Measurements from ENCODE around the gene TEN1.

TEN1 gene

GRCh38 chr17:75978938-75979704, at the start of gene TEN1, which contains the start of gene ACOX1:
Gene TEN1, plus strand, starts transcription at chr17:75979240. Its CDS starts 6,953 bp downstream, at chr17:75986193.
Gene ACOX1, minus strand, starts transcription at chr17:75979166. Its CDS starts 93 bp downstream, at chr17:75979073.
- TF ChIP-seq GATA3 (IDR thresholded peaks at IDR 0.05; ENCODE audit: low read depth, low read length), result no peak
- no peak for TF ChIP-seq GATA2 (IDR thresholded peaks at IDR 0.05; ENCODE audit: low read depth, low read length)

- no peak for TF ChIP-seq GATA3 (IDR thresholded peaks at IDR 0.05; ENCODE audit: low read depth, low read length)
- TF ChIP-seq GATA2 (IDR thresholded peaks at IDR 0.05; ENCODE audit: low read depth, low read length), result no peak
Measured at GRCh38 chr17:75931062-75931461, 48.0 kb upstream of the TEN1 start.

- TF ChIP-seq GATA3 (IDR thresholded peaks at IDR 0.05; ENCODE audit: low read depth, low read length), result no peak
- no peak for TF ChIP-seq GATA2 (IDR thresholded peaks at IDR 0.05; ENCODE audit: low read depth, low read length)
Measured at GRCh38 chr17:75932852-75933251, 46.2 kb upstream of the TEN1 start.

GRCh38 chr17:75933808-75934207, 45.2 kb upstream of the TEN1 start:
- TF ChIP-seq GATA2 (IDR thresholded peaks at IDR 0.05; ENCODE audit: low read depth, low read length), result no peak
- TF ChIP-seq GATA3 (IDR thresholded peaks at IDR 0.05; ENCODE audit: low read depth, low read length), result no peak

- TF ChIP-seq GATA2 (IDR thresholded peaks at IDR 0.05; ENCODE audit: low read depth, low read length) (no peak), GATA3 (IDR thresholded peaks at IDR 0.05; ENCODE audit: low read depth, low read length) (no peak)
Measured at GRCh38 chr17:75937652-75938051, 41.4 kb upstream of the TEN1 start.

GRCh38 chr17:75940727-75941441, 38.2 kb upstream of the TEN1 start, which contains the start of gene FBF1:
Gene FBF1, minus strand, starts transcription at chr17:75941042. Its CDS starts 2,893 bp downstream, at chr17:75938149.
- TF ChIP-seq GATA3 (IDR thresholded peaks at IDR 0.05; ENCODE audit: low read depth, low read length) (no peak), GATA2 (IDR thresholded peaks at IDR 0.05; ENCODE audit: low read depth, low read length) (no peak)

- TF ChIP-seq GATA2 (IDR thresholded peaks at IDR 0.05; ENCODE audit: low read depth, low read length), result no peak
- no peak for TF ChIP-seq GATA3 (IDR thresholded peaks at IDR 0.05; ENCODE audit: low read depth, low read length)
Measured at GRCh38 chr17:75941442-75941819, 37.6 kb upstream of the TEN1 start.

- no peak for TF ChIP-seq GATA3 (IDR thresholded peaks at IDR 0.05; ENCODE audit: low read depth, low read length)
- TF ChIP-seq GATA2 (IDR thresholded peaks at IDR 0.05; ENCODE audit: low read depth, low read length), result no peak
Measured at GRCh38 chr17:75942473-75942872, 36.6 kb upstream of the TEN1 start.

- TF ChIP-seq GATA2 (IDR thresholded peaks at IDR 0.05; ENCODE audit: low read depth, low read length), result no peak
- no peak for TF ChIP-seq GATA3 (IDR thresholded peaks at IDR 0.05; ENCODE audit: low read depth, low read length)
Measured at GRCh38 chr17:75943491-75943890, 35.5 kb upstream of the TEN1 start.

GRCh38 chr17:75945211-75945610, 33.8 kb upstream of the TEN1 start:
- no peak for TF ChIP-seq GATA2 (IDR thresholded peaks at IDR 0.05; ENCODE audit: low read depth, low read length)
- no peak for TF ChIP-seq GATA3 (IDR thresholded peaks at IDR 0.05; ENCODE audit: low read depth, low read length)

GRCh38 chr17:75950421-75950820, 28.6 kb upstream of the TEN1 start:
- TF ChIP-seq GATA3 (IDR thresholded peaks at IDR 0.05; ENCODE audit: low read depth, low read length), result no peak
- no peak for TF ChIP-seq GATA2 (IDR thresholded peaks at IDR 0.05; ENCODE audit: low read depth, low read length)

GRCh38 chr17:75950855-75951554, 28.0 kb upstream of the TEN1 start:
- TF ChIP-seq GATA3 (IDR thresholded peaks at IDR 0.05; ENCODE audit: low read depth, low read length) (no peak), GATA2 (IDR thresholded peaks at IDR 0.05; ENCODE audit: low read depth, low read length) (no peak)

GRCh38 chr17:75959051-75959838, 19.8 kb upstream of the TEN1 start:
- TF ChIP-seq GATA2 (IDR thresholded peaks at IDR 0.05; ENCODE audit: low read depth, low read length) (no peak), GATA3 (IDR thresholded peaks at IDR 0.05; ENCODE audit: low read depth, low read length) (no peak)

Data from SH-SY5Y (cell line).